Measurements from ENCODE around the gene KCNIP3.

KCNIP3 gene

DNA sequence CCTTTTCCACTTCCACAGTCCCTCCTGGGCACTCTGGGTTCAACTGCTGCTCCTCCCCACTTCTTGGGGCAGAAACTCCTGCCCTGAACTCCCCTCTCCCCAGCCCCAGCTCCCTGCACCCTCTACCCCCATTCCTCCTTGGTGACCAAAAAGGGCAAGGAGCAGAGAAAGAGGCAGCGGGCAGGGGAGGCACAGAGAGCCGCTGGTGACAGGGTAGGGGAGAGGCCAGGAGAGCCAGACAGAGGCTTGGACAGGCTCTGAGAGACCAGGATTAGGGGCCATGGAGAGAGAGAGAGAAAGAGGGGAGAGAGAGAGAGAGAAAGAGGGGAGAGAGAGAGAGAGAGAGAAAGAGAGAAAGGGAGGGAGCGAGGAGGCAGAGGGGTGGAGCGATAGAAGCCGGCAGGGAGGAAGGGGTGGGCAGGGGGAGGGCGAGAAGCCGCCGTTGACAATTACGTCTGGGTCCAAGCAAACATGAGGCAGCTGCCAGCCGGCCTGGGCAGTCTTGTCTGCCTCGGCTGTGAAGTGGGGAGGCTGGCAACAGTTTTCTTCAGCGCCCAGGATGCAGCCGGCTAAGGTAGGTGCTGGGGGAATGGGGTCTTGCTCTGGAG lies at the start of gene KCNIP3:
Gene KCNIP3 (plus strand): TSS at position 468 of the 608 bp plus-strand sequence. CDS start 92 bp downstream, at position 560.
- no peak within 1 kb of the TSS for H3K4me3 ChIP-seq (ENCODE audit: low read length)
- no peak for DNase-seq (ENCODE audit: low read depth)
- TF ChIP-seq, protein P1, sequence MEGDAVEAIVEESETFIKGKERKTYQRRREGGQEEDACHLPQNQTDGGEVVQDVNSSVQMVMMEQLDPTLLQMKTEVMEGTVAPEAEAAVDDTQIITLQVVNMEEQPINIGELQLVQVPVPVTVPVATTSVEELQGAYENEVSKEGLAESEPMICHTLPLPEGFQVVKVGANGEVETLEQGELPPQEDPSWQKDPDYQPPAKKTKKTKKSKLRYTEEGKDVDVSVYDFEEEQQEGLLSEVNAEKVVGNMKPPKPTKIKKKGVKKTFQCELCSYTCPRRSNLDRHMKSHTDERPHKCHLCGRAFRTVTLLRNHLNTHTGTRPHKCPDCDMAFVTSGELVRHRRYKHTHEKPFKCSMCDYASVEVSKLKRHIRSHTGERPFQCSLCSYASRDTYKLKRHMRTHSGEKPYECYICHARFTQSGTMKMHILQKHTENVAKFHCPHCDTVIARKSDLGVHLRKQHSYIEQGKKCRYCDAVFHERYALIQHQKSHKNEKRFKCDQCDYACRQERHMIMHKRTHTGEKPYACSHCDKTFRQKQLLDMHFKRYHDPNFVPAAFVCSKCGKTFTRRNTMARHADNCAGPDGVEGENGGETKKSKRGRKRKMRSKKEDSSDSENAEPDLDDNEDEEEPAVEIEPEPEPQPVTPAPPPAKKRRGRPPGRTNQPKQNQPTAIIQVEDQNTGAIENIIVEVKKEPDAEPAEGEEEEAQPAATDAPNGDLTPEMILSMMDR (IDR thresholded peaks at IDR 0.05; ENCODE audit: insufficient read depth, low read depth, low read length, missing control alignments), result no peak

DNA sequence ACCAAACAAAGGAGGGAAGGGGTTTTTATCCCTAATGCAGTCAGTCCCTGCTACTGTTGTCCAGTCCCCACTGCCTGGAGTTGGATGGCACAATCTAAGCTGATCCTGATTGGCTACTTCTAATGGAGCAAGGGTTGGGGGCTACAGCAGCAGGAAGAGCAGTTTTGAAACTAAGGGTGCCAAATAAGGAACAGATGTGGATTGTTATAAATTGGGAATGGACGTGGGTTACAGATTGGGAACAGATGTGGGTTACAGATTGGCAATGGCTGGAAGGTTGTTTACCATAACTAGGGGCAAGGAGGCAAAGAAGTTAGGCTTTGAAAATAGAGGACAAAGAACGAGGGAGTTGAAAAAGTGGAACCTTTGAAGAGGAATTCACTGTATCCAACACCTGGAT lies 38.9 kb upstream of the KCNIP3 start:
- DNase-seq (ENCODE audit: low read depth), result no peak
- TF ChIP-seq, protein P1 (IDR thresholded peaks at IDR 0.05; ENCODE audit: insufficient read depth, low read depth, low read length, missing control alignments), result no peak

DNA sequence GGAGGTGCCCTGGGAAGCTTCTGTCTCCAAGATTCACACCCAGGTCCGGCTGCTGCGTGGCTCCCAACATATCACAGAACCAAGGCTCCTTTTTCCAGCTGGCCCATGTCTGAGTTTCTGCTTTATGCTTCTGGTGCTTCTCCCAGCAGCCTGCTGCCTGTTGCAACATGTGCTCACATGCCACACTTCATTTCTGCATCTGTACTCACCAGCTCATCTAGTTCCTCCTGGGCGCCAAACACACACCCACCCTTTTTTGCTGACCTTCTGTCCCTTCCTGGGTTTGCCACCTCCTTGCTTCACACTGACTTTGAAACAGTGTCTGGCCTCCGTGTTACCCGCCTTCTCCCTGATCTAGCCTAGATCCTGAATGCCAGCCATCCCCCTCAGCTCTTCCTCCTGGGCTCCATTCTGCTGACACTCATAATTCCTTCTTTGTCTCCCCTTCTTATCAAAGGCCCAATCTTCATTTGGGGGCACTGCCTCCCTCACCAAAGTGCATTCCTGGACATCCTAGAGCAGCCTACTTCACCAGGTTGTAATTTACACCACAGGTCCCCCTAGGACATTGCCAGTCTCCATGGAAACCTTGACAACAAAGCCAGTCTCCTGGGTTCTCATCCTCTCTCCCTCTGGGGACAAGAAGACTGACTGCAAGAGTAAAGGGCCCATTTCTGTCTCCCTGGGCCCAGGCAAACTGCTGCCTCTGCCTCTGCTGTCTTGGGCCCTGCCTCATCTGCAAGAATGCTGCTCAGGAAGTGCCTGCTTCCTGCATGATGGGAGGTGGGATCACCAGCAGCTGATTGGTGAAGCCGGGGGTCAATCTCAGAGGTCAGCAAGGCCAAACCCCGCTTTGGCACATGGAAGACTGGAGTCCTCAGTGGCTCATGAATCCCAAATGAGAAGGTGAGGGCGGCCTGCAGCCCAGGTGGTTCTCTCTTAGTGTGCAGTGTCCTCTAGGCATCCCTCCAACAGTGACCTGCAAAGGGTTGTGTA lies 36.8 kb upstream of the KCNIP3 start:
- TF ChIP-seq, protein P1 (IDR thresholded peaks at IDR 0.05; ENCODE audit: insufficient read depth, low read depth, low read length, missing control alignments), result no peak
- H3K4me3 ChIP-seq (ENCODE audit: low read length), result no peak overlapping the region
- DNase-seq (ENCODE audit: low read depth), result peak; percentile 94

More for the DNA sequence above, 38.9 kb upstream of the KCNIP3 start:
- H3K4me3 ChIP-seq (ENCODE audit: low read length), result no peak overlapping the region

DNA sequence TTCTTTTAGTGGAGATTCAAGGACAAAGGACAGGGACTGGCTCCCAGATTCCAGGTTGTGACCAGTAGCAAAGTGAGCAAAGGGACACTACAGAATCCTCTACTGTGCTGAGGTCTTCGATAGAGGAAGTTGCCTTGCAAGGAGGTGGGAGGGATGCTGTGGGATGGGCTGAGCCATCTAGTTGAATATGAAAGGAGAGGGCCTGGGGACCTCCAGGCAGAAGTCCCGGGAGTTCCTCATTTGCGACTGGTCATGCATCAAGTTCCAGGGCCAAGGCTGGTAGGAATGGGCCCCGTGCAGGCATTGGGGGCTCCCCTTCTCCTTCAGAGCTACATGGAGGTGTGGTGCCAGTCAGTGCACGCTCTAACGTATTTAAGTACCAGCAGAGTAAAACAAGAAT lies 35.5 kb upstream of the KCNIP3 start:
- TF ChIP-seq, protein P1 (IDR thresholded peaks at IDR 0.05; ENCODE audit: insufficient read depth, low read depth, low read length, missing control alignments), result no peak
- DNase-seq (ENCODE audit: low read depth), result no peak
- H3K4me3 ChIP-seq (ENCODE audit: low read length), result no peak overlapping the region

DNA sequence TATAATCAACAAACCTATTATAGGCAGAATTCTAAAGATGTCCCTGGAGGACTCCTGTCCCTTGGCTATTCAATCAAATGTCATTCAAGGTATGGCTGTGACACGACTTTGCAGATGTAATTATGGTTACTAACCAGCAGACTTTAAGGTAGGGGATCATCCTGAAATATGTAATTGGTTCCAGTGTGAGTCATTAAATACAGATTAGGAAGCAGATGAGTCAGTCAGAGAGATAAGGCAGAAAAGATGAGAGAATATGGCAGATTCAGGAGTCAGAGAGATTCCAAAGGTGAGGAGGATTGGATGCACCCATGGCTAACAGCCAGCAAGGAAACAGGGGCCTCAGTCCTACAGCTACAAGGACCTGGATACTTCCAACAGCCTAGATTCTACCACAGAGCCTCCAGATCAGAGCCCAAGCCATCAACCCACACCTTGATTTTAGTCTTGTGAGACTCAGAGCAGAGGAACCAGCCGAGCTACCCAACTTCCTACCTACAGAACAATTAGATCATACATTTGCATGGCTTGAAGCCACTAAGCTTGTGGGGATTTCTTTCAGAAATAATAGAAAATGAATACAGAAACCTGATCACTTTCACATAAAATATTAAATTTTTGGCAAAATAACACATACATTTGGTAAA lies 34.1 kb upstream of the KCNIP3 start:
- DNase-seq (ENCODE audit: low read depth), result peak; percentile 45
- H3K4me3 ChIP-seq (ENCODE audit: low read length), result no peak overlapping the region
- TF ChIP-seq, protein P1 (IDR thresholded peaks at IDR 0.05; ENCODE audit: insufficient read depth, low read depth, low read length, missing control alignments), result no peak

DNA sequence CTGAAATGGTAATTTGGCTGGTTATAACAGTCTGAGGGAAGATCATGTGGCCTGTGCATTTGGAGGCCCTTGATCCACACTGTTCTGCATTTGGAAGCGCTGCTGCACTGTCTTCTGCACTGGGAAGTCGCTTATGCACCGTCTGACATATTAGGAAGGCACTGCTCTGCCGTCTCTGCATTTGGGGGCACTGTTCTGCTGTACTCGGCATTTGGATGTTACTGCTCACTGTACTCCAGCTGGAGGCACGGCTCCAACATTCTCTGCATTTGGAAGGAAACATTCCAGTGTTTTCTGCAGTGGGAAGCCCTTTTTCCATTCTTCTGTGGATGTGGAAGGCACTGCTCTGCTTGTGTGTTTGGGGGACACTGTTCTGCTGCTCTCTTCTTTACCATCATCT lies 32.5 kb upstream of the KCNIP3 start:
- H3K4me3 ChIP-seq (ENCODE audit: low read length), result no peak overlapping the region
- TF ChIP-seq, protein P1 (IDR thresholded peaks at IDR 0.05; ENCODE audit: insufficient read depth, low read depth, low read length, missing control alignments), result peak; percentile 2
- DNase-seq (ENCODE audit: low read depth), result no peak

Measured in epithelial cell of esophagus (primary cell).